C4-2B (cell line): ENCODE results near the gene LRRC27.

Experiments
- ZFX ChIP-seq: fragments of 450-650 bp; IDR thresholded peaks from 2 replicates; pipeline ENCODE4 v1.6.1; 2017
- TF ChIP-seq, protein P1 (sequence below): fragments of 450-650 bp; conservative IDR thresholded peaks from 2 replicates; pipeline ENCODE4 v1.5.1; 2017; ENCODE audit warnings: mild to moderate bottlenecking

DNA sequence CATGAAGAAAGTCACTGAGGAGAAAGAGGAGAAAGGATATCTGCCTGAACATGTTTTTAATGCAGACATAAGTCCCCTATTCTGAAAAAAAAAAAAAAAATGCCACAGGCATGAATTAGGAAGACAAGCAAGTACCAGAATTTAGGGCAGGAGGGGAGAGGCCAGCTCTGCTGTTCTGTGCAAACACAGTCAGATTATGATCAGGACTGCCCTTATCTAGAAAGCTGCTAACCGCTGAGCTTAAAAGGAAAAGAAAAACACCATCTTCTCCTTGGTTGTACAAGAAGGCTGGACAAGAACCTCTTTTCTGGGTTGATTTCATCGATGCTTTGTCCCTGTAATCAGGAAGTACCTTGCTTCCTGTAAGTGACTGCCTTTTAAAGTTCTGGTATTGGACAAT is 49.7 kb downstream of the LRRC27 start:
- TF ChIP-seq, protein P1, sequence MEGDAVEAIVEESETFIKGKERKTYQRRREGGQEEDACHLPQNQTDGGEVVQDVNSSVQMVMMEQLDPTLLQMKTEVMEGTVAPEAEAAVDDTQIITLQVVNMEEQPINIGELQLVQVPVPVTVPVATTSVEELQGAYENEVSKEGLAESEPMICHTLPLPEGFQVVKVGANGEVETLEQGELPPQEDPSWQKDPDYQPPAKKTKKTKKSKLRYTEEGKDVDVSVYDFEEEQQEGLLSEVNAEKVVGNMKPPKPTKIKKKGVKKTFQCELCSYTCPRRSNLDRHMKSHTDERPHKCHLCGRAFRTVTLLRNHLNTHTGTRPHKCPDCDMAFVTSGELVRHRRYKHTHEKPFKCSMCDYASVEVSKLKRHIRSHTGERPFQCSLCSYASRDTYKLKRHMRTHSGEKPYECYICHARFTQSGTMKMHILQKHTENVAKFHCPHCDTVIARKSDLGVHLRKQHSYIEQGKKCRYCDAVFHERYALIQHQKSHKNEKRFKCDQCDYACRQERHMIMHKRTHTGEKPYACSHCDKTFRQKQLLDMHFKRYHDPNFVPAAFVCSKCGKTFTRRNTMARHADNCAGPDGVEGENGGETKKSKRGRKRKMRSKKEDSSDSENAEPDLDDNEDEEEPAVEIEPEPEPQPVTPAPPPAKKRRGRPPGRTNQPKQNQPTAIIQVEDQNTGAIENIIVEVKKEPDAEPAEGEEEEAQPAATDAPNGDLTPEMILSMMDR = no peak
- TF ChIP-seq ZFX = no peak
